ENCODE measurements around the gene BCCIP. TPM values are rescaled to one million over a fixed set of nuclear protein-coding genes. Genes with fewer than 3 reads are reported as not detected.

Gene BCCIP
- total RNA-seq, 1 donor from 2014 or later, result 36.9 TPM

- no peak for TF ChIP-seq CTCF (IDR thresholded peaks at IDR 0.05)
- no peak overlapping the region for H3K27ac ChIP-seq
- no peaks in the 10 kb centered on the region for H3K9me3 ChIP-seq
- H3K4me3 ChIP-seq, result no peak overlapping the region
- H3K27me3 ChIP-seq, result no peaks in the 10 kb centered on the region
- no peaks in the 10 kb centered on the region for H3K4me1 ChIP-seq
- ATAC-seq, result no peak
- no peaks in the 10 kb centered on the region for H3K36me3 ChIP-seq
- intact Hi-C loops (cut with DNase I), result no loop called here
- DNase-seq, result no peak
Observed at GRCh38 chr10:125778556-125778955, 44.8 kb upstream of the BCCIP start.

GRCh38 chr10:125779403-125780327 is 43.7 kb upstream of the BCCIP start:
- no peak for DNase-seq
- H3K27me3 ChIP-seq, result no peaks in the 10 kb centered on the region
- intact Hi-C loops (cut with DNase I), result no loop called here
- ATAC-seq, result no peak
- TF ChIP-seq CTCF (IDR thresholded peaks at IDR 0.05), result no peak
- H3K36me3 ChIP-seq, result no peaks in the 10 kb centered on the region
- no peaks in the 10 kb centered on the region for H3K9me3 ChIP-seq
- no peaks in the 10 kb centered on the region for H3K4me1 ChIP-seq
- H3K4me3 ChIP-seq, result no peak overlapping the region
- no peak overlapping the region for H3K27ac ChIP-seq

DNA sequence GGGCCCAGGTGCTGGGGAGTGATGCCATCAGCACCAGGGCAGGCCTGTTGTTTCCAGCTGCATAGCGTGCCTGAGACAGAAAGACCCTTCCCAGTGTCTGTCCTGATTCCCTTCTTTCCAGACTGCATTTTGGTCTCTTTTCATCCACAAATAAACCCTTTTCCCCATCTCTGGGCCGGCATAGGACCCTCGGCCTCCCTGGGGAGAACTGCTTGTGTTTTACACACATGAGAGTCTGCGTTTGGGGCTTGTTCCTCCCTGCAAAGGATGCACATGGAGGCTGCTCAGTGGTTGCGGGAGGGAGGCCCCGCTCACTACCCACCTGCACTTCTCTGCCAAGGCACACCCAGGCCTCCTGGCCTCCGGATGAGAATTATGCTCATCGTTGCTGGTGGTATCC is 42.0 kb upstream of the BCCIP start:
- Histone ChIP-seq H3K27ac (no peak overlapping the region), H3K27me3 (no peaks in the 10 kb centered on the region), H3K36me3 (no peaks in the 10 kb centered on the region), H3K9me3 (no peaks in the 10 kb centered on the region), H3K4me1 (no peaks in the 10 kb centered on the region), H3K4me3 (no peak overlapping the region)
- DNase-seq (no peak), ATAC-seq (no peak)
- intact Hi-C loops (cut with DNase I), result no loop called here
- no peak for TF ChIP-seq CTCF (IDR thresholded peaks at IDR 0.05)

- H3K27me3 ChIP-seq, result no peaks in the 10 kb centered on the region
- no peak overlapping the region for H3K27ac ChIP-seq
- H3K36me3 ChIP-seq, result no peaks in the 10 kb centered on the region
- no peaks in the 10 kb centered on the region for H3K4me1 ChIP-seq
- no peak overlapping the region for H3K4me3 ChIP-seq
- H3K9me3 ChIP-seq, result no peaks in the 10 kb centered on the region
- ATAC-seq (no peak), DNase-seq (no peak)
- intact Hi-C loops (cut with DNase I), result no loop called here
- TF ChIP-seq CTCF (IDR thresholded peaks at IDR 0.05), result no peak
Observed at GRCh38 chr10:125782054-125782453, 41.3 kb upstream of the BCCIP start.

DNA sequence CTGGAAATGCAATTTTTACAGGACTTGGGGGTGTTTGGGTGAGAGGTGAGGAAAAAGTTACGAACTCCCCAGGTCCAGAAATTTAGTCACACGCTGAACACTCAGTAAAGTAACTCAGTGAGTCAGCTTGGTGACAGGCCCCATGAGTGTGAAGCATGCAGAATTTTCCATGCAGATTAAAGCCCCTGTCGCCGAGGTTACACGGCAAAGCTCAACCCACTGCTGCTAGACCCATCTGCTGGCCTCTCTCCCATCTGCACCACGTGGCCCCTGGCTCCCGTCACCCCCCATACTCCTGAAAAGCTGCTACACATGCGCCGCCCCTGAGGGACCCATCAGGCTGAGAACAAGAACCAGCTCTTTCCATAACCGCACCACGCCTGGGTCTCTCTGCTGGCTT is 40.7 kb upstream of the BCCIP start:
- Histone ChIP-seq H3K4me1 (no peaks in the 10 kb centered on the region), H3K27ac (no peak overlapping the region), H3K4me3 (no peak overlapping the region), H3K9me3 (no peaks in the 10 kb centered on the region), H3K27me3 (no peaks in the 10 kb centered on the region), H3K36me3 (no peaks in the 10 kb centered on the region)
- no peak for TF ChIP-seq CTCF (IDR thresholded peaks at IDR 0.05)
- DNase-seq (no peak), ATAC-seq (no peak)
- intact Hi-C loops (cut with DNase I), result no loop called here

Measured in upper lobe of right lung (tissue), 1 donor.